HEK293 (cell line): ENCODE measurements around the gene CCDC12.

ENCODE experiments used
- CTCF ChIP-seq: fragments of 450-650 bp; formaldehyde crosslinking; IDR thresholded peaks from 2 replicates; pipeline ENCODE4 v1.5.1; 2016; ENCODE audit warnings: missing biosample characterization, missing genetic modification characterization
- TCF7L2 ChIP-seq: IDR thresholded peaks from 2 replicates; pipeline ENCODE4 v1.6.1; 2011; ENCODE audit warnings: low read depth, mild to moderate bottlenecking, inconsistent platforms, low read length, moderate library complexity, borderline replicate concordance
- TSHZ1 ChIP-seq: fragments of 450-650 bp; formaldehyde crosslinking; IDR thresholded peaks from 2 replicates; pipeline ENCODE4 v1.5.1; 2016; ENCODE audit warnings: missing biosample characterization, missing genetic modification characterization, borderline replicate concordance
- ZNF10 ChIP-seq: fragments of 450-650 bp; formaldehyde crosslinking; IDR thresholded peaks from 2 replicates; pipeline ENCODE4 v1.5.1; 2017; ENCODE audit warnings: missing biosample characterization, missing genetic modification characterization
- ZNF140 ChIP-seq: fragments of 450-650 bp; formaldehyde crosslinking; IDR thresholded peaks from 2 replicates; pipeline ENCODE4 v1.5.1; 2016; ENCODE audit warnings: missing biosample characterization, missing genetic modification characterization
- ZNF274 ChIP-seq, 2 experiments: fragments of 200-500 bp in 1 of 2; fragments of 450-650 bp in 1 of 2; sonication (Bioruptor generic) in 1 of 2; formaldehyde crosslinking in 1 of 2; IDR thresholded peaks; 2 replicates each; pipeline versions ENCODE4 v1.5.1 to v1.6.1; 2014 to 2016; ENCODE audit warnings: borderline replicate concordance in 1 of 2, inconsistent platforms in 1 of 2, low read length in 1 of 2, missing biosample characterization in 1 of 2, missing genetic modification characterization in 1 of 2
- ZNF423 ChIP-seq: fragments of 450-650 bp; formaldehyde crosslinking; IDR thresholded peaks from 2 replicates; pipeline ENCODE4 v1.5.1; 2016; ENCODE audit warnings: missing biosample characterization, missing genetic modification characterization
- ZNF530 ChIP-seq: fragments of 450-650 bp; formaldehyde crosslinking; IDR thresholded peaks from 2 replicates; pipeline ENCODE4 v1.5.1; 2016; ENCODE audit warnings: low read depth, missing biosample characterization, missing genetic modification characterization
- ZNF585B ChIP-seq: fragments of 450-650 bp; formaldehyde crosslinking; IDR thresholded peaks from 2 replicates; pipeline ENCODE4 v1.5.1; 2016; ENCODE audit warnings: missing biosample characterization, missing genetic modification characterization
- ZNF660 ChIP-seq: fragments of 450-650 bp; IDR thresholded peaks from 2 replicates; pipeline ENCODE4 v1.5.1; 2018; ENCODE audit warnings: missing biosample characterization, mild to moderate bottlenecking, missing genetic modification characterization
- ZNF704 ChIP-seq: fragments of 450-650 bp; formaldehyde crosslinking; IDR thresholded peaks from 2 replicates; pipeline ENCODE4 v1.5.1; 2016; ENCODE audit warnings: missing biosample characterization, missing genetic modification characterization
- ZNF792 ChIP-seq: fragments of 450-650 bp; formaldehyde crosslinking; IDR thresholded peaks from 2 replicates; pipeline ENCODE4 v1.5.1; 2016; ENCODE audit warnings: missing biosample characterization, missing genetic modification characterization

GRCh38 chr3:46939578-46940445 lies 36.7 kb downstream of the CCDC12 start:
- TF ChIP-seq TCF7L2 (no peak), ZNF704 (tag by site-specific recombination) (no peak), ZNF660 (tag by site-specific recombination) (no peak), CTCF (tag by site-specific recombination) (no peak), ZNF423 (tag by site-specific recombination) (no peak), ZNF10 (tag by site-specific recombination) (no peak), ZNF140 (tag by site-specific recombination) (no peak), ZNF530 (tag by site-specific recombination) (no peak), ZNF792 (tag by site-specific recombination) (no peak), ZNF274 (IDR thresholded peaks at IDR 0.05; ENCODE audit: low read length) (no peak), ZNF274 (tag by site-specific recombination; IDR thresholded peaks at IDR 0.05; ENCODE audit: borderline replicate concordance) (no peak), TSHZ1 (tag by site-specific recombination) (no peak), ZNF585B (no peak)
